Colon (tissue), 2 donors: Measurements from ENCODE around the gene INA.
"Not testable (repeated sequence)": the region's sequence is repeated elsewhere in the genome, so short reads cannot be mapped to it uniquely, and the experiment has no call there.

Source experiments
- FAIRE-seq: peaks from 2 replicates; lab custom pipeline; 2012; peaks lifted over from hg19 to GRCh38; lab: Jason Lieb, UNC
- donor health status: control.
- donor health status: control.

The INA gene

DNA sequence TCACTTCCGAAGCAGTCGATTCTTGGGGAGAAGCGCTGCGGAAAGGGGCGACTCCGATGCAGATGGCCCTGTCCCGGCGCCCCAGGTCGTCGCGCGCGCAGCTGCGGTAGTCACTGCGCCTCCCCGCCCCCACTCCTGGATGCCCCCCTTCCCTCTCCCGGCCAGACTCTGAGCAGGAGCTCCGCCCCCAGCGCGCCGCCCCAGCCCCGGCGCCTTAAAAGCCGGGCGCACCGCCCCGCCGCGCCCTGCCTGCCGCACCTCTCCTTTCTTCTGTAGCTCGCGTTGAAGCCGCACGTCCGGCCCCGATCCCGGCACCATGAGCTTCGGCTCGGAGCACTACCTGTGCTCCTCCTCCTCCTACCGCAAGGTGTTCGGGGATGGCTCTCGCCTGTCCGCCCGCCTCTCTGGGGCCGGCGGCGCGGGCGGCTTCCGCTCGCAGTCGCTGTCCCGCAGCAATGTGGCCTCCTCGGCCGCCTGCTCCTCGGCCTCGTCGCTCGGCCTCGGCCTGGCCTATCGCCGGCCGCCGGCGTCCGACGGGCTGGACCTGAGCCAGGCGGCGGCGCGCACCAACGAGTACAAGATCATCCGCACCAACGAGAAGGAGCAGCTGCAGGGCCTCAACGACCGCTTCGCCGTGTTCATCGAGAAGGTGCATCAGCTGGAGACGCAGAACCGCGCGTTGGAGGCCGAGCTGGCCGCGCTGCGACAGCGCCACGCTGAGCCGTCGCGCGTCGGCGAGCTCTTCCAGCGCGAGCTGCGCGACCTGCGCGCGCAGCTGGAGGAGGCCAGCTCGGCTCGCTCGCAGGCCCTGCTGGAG lies at the start of gene INA:
INA (plus strand) TSS at position 243 of the 817 bp plus-strand sequence; CDS start at position 317, 74 bp downstream.
- FAIRE-seq = no peak

DNA sequence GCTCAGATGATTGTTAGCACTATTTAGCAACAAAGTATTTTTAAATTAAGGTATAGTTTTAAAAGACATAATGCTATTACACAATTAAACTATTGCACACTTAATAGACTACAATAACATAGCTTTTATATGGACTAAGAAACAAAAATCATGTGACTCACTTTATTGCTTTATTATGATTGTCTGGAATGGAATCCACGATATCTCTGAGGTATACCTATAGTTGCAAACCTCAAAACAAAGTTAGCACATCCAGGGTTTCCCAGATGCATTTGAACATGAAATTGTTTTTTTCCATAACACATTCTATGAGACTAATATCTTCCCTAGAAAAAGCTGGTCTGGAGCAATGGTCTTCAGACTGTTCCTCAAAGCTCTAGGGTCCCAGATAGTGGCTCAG lies 49.5 kb upstream of the INA start:
- no peak for FAIRE-seq

DNA sequence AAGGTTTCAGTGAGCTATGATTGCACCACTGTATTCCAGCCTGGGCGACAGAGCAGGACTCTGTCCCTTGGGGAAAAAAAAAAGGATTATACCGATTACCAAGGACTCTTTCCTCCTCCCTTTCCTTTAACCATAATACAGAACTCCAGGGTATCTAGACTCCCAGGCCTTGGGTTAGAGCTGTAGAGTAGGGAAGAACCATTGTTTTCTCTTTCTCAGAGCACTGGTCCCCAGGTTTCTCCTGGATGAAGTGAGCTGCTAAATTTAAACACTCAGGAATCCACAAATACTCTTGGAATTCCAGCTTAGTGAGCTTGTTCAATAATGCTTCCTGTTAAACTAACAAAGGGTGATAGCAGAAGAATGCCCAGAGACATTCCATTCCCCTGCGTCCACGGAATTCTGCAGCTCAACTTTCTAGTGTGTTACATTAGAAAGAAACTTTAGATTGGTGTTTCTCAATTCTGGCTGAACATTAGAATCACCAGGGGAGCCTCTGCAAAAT lies 45.8 kb upstream of the INA start:
- no peak for FAIRE-seq

DNA sequence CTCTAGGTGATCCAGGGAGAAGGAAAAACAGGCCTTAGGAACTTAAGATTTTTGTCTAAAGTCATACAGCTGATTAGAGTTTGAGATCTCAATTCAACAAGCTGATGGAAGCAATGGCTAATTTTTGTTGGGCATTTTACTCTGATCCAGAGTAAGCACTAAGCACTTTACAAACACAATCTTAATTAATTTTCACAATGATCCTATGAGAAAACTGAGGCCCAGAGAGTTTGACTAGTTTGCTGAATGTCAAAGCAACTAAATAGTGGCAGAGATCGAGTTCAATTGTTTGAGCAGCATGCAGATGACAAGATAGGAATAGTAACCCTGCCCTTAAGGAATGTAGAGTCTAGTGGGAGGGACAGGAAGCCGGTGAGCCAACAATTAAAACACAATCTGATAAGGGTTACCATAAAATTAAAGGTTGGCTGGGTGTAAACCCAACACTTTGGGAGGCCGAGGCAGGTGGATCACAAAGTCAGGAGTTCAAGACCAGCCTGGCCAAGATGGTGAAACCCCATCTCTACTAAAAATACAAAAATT lies 44.7 kb upstream of the INA start:
- no peak for FAIRE-seq

DNA sequence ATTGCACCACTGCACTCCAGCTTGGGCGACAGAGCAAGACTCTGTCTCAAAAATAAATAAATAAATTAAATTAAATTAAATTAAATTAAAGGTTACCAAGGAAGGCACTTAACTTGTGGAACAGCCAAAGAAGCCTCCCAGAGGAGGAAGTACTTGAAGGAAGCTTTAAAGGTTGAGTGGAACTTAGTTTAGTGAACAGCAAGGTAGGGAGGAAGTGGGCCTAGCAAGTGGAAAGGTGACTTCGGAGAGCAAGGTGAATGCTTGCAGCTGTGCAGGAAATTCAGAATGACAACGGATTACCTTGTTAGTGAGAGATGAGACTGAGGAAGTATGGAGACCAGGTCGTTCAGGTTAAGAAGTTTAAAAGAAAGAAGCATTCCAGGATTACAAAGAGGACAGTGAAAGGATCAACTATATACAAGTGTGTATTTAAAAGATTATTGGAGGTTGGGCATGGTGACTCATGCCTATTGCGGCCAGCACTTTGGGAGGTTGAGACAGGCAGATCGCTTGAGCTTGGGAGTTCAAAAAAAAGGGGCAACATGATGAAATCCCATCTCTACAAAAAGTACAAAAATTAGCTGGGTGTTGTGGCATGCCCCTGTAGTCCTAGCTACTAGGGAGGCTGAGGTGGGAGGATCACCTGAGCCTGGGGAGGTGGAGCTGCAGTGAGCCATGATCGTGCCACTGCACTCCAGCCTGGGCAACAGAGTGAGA lies 44.0 kb upstream of the INA start:
- no peak for FAIRE-seq

DNA sequence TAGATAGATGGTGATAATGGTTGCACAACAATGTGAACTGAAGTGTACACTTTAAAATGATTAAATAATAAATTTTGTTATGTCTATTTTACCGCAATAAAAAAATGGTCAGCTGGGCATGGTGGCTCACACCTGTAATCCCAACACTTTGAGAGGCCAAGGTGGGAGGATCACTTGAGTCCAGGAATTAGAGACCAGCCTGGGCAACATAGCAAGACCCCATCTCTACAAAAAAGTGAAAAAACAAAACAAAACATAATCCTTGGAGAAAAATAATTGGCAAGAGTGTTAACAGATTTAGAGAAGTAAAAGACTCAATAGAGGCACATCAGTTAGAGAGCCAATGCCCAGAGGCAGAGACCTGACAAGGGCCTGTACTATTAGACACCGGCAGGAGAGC lies 41.2 kb upstream of the INA start:
- FAIRE-seq = no peak

DNA sequence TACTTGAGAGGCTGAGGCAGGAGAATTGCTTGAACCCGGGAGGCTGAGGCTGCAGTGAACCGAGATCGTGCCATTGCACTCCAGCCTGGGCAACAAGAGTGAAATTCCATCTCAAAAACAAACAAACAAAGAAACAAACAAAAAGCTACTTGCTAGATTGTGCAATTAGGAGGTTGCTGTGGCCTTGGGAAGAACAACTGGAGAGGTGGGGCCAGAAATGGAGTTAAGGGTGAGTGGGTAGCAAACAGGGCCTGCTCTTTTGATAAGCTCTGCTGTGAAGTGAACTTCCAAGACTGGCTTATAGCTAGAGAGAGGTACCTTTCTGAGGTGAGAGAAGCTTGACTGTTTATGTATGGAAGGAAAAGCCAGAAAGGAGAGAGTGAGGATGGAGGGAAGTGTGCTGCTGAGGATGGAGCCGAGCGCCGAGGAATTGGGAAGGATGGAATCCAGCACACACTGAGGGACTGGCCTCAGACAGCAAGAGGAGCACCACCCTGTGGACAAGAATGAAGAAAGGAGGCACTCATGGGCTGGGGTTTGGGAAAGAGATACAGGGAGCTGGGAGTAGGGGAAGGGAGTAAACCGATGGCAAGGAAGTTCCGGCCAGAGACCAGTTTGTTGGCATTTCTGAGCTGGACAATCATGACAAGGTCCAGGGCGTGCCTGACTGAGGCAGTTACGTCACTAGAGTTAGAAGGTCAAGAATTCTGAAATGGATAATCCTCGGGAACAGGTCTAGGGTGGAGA lies 38.3 kb upstream of the INA start:
- no peak for FAIRE-seq

DNA sequence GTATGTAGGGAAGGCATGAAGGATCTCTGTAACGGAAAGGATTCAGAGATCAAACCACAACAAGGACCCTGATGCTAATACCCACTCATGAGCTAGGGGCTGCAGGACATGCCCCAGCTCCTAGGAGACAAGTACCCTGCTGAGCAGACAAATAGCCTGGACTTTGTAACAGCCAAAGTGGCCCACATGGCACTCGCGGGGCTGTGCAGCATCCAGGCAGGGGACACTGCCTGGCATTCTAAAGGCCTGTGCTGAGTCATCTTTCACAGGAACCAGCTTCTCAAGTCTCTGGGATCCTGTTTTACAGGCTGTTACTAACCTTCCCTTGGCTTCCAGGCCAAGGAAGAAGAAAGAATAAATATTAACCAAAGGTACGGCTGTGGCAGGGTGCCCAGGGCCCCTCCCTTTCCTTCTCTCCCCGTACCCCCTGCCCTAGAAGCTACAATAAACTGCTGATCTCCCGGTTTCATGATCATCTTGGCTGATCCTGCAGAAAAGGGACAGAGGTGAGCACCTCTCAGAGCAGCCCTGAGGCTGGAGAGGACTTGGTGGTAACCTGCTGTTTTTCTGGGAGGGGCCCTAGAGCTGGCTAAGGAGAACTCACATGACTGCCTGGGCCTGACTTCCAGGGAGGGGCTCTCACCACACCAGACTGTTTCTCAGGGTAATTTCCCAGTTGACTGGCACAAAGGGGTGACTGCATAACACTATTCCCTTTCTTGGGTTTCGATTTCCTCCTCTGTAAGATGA lies 35.5 kb upstream of the INA start:
- FAIRE-seq = no peak

DNA sequence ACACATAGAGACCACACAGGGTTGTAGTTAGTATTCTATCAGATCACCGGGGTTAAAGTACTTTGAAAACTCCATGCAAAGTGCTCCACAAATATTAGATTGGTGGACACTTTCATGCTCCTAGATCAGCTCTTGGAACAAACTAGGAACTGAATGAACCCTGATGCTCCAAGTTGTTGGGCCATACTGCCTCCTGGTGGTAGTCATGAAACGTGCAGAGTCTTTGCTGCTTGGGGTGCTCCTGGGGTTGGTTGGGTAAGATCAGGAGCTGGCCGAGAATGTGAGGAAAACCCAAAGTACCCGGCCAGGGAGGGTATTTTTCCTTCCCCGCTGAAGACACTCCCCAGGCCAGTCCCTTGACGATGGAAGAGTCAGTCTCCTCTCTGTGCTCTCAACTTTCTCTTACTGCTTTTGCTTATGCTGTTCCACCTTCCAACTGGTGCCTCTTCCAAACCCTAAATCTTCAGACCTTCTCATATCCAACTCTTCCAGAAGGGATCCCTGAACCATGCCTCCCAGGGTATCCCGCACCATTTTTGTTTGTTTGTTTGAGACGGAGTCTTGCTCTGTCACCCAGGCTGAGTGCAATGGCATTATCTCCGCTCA lies 32.2 kb upstream of the INA start:
- no peak for FAIRE-seq

DNA sequence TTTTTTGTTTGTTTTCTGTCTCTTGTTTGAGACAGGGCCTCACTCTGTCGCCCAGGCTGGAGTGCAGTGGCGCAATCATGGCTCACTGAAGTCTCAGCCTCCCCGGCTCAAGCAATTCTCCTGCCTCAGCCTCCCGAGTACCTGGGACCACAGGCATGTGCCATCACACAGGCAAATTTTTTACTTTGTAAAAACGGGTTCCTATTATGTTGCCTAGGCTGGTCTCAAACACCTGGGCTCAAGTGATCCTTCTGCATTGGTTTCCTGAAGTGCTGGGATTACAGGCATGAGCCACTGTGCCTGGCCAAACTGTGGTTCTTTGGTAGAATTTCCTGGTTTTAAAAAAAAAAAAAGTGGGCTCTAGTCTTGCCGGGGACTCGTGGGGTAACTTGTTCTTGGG lies 31.4 kb upstream of the INA start, which contains the start of gene RPEL1:
RPEL1 (plus strand) TSS at position 301 of the 400 bp plus-strand sequence. CDS start 110 bp downstream, outside the sequence.
- FAIRE-seq = not testable (repeated sequence)

DNA sequence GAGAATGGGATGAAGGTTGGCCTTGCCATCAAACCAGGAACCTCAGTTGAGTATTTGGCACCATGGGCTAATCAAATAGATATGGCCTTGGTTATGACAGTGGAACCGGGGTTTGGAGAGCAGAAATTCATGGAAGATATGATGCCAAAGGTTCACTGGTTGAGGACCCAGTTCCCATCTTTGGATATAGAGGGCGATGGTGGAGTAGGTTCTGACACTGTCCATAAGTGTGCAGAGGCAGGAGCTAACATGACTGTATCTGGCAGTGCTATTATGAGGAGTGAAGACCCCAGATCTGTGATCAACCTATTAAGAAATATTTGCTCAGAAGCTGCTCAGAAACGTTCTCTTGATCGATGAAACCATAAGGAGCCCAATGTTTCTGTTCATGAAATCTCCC lies 30.6 kb upstream of the INA start:
- FAIRE-seq = no peak

DNA sequence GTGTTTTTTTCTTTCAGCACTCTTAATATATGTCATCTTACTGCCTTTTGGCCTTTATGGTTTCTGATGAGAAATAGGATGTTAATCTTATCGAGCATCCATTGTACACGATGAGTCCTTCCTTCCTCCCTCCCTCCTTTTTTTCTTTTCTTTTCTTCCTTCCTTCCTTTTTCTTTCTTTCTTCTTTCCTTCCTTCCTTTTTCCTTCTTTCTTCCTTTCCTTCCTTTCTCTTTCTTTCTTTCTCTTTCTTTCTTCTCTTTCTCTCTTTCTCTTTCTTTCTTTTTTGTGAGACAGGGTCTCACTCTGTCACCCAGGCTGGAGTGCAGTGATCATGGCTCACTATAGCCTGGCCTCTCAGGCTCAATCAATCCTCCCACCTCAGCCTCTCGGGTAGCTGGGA lies 22.8 kb upstream of the INA start:
- no peak for FAIRE-seq

DNA sequence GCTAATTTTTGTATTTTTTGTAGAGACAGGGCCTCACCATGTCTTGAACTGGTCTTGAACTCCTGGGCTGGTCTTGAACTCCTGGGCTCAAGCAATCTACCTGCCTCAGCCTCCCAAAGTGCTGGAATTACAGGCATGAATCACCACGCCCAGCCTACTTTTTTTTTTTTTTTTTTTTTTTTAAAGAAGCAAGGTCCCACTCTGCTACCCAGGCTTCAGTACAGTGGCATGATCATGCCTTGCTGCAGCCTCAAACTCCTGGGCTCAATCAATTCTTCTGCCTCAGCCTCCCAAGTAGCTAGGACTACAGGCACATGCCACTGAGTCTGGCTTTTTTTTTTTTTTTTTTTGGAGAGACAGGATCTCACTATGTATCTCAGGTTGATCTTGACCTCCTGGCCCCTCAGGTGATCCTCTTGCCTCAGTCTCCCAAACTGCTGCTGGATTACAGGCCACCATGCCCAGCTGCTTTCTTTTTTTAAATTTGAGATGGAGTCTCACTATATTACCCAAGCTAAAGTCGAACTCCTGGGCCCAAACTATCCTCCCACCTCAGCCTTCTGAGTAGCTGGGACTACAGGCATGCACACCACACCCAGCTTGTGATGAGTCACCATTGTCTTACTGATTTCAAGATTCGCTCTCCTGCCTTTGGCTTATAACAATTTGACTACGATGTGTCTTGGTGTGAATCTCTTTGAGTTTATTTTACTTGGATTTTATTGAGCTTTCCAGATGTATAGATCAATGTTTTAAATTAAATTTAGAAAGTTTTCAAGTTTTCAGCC lies 22.2 kb upstream of the INA start:
- no peak for FAIRE-seq

DNA sequence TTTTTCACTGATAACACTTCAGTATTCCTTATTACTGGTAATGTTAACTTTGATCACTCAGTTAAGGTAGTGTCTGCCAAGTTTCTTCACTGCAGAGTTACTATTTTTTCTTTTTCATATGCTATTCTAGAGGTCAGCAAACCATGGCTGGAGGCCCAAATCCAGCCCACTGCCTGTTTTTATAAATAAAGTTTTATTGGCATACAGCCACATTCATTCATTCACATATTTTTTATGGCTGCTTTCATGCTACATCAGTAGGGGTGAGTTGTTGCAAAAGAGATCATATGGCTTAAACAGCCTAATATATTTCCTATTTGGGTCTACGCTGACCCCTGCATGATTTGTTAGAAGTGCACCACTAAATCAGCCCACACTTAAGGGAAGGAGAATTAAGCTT lies 20.3 kb upstream of the INA start:
- FAIRE-seq = no peak

DNA sequence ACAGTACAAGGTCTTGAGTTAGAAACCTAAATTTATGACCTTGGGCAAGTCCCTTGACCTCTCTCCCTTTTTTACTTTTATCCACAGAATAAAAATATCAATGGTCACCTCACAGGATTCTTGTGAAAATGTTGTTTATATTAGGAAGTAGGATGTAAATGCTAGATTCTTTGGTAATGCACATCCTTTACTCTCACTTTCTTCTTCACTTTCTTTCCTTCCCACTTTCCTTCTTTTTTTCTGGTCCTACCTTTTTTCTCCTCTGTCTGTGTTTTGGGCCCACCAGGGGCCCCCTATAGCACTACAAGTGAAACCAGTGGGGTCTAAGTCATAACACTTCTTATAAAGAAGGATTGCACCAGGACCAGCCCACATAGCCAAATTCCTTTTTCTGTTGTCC lies 19.1 kb upstream of the INA start:
- no peak for FAIRE-seq

DNA sequence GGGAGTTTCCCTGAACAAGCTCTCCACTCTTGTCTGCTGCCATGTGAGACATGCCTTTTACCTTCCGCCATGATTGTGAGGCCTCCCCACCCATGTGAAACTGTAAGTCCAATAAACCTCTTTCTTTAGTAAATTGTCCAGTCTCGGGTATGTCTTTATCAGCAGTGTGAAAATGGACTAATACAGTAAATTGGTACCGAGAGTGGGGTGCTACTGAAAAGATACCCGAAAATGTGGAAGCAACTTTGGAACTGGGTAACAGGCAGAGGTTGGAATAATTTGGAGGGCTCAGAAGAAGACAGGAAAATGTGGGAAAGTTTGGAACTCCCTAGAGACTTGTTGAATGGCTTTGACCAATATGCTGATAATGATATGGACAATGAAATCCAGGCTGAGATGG lies 18.0 kb upstream of the INA start:
- not testable (repeated sequence) for FAIRE-seq

DNA sequence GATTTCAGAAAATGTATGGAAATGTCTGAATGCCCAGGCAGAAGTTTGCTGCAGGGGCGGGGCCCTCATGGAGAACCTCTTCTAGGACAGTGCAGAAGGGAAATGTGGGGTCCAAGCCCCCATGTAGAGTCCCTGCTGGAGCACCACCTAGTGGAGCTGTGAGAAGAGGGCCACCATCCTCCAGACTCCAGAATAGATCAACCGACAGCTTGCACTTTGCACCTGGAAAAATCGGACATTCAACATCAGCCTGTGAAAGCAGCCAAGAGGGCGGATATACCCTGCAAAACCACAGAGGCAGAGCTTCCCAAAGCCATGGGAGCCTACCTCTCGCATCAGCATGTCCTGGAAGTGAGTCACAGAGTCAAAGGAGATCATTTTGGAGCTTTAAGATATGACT lies 16.9 kb upstream of the INA start:
- no peak for FAIRE-seq

DNA sequence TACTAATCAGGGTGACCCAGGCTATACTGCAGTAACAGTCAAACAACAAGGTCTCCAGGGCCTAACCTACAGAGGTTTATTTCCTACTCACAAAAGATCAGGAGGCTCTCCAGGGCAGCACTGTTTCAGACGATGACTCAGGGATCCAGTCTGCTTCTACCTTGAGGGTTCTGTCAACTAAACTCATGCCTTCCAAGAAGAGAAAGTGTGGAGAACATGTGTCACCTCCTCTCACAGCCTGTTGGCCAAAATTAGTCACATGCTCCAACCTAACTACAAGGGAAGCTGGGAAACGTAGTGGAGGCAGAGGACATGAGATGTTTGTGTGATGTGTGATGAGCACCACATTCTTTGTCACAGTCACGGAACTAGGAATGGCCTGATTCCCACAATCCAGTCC lies 14.7 kb upstream of the INA start:
- FAIRE-seq = no peak

DNA sequence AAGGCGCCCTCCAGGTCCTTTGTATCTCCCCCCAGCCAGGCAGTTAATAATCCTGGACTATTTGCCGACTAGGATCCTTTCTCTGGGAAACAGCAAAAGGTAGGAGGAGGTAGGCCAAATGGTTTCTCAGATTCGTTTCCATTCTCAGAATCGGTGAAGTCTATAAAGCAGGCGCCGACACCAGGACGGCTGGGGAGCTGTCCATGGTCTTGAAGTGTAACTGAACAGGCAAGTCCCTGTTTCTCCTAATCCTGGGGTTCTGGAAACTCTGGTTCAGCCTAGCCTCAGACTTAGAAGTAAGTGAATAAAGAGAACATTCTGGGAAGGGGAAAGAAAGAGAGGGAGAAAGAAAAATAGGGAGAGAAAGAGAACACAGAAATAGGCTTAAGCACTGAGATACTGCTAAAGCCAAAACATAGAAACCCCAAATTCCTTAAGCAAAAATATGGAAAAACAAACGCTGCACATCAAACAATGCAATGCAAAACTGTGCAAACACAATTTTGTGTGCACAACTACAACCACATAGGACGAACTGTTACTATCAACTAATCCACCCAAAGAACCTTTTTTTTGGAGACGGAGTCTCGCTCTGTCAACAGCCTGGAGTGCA lies 11.1 kb upstream of the INA start:
- no peak for FAIRE-seq

DNA sequence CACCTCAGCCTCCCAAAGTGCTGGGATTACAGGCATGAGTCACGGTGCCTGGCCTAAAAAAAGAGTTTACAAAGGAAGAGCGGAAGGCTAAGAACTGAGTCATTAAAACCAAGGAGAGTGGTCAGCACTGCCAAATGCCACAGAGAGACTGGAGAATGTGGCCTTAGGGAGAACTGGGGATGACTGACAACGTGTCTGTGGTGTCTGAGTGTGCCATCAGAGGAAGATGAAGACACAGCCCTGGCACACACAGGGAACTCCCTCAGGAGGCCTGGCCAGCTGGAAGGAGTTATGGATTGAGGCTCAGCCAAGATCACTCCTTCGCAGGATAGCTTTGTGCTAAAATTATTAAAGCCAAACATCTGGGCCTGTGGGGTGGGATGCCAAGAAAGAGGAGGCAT lies 3.9 kb upstream of the INA start:
- FAIRE-seq = no peak
